GM12801 (cell line): ENCODE results near the gene ADAMTS2.

Experiments used
- CTCF ChIP-seq: IDR thresholded peaks from one replicate; pipeline ENCODE4 v1.5.1; 2011; ENCODE audit warnings: control low read depth; ENCODE audit not compliant: insufficient read length; ENCODE audit errors: extremely low read depth

The ADAMTS2 gene

GRCh38 chr5:179153341-179153901 is 191.8 kb downstream of the ADAMTS2 start:
- TF ChIP-seq CTCF, result no peak

- TF ChIP-seq CTCF, result no peak
Measured at GRCh38 chr5:179152941-179153340, 192.3 kb downstream of the ADAMTS2 start.

- no peak for TF ChIP-seq CTCF
Measured at GRCh38 chr5:179152144-179152895, 192.9 kb downstream of the ADAMTS2 start.

- TF ChIP-seq CTCF, result no peak
Measured at GRCh38 chr5:179151286-179152118, 193.8 kb downstream of the ADAMTS2 start.

GRCh38 chr5:179150011-179150410 is 195.2 kb downstream of the ADAMTS2 start:
- TF ChIP-seq CTCF, result no peak

GRCh38 chr5:179149278-179149677 is 196.0 kb downstream of the ADAMTS2 start:
- no peak for TF ChIP-seq CTCF

GRCh38 chr5:179148703-179149170 is 196.5 kb downstream of the ADAMTS2 start:
- TF ChIP-seq CTCF, result no peak
